Activated CD8-positive, alpha-beta T cell treated with anti-CD3 and anti-CD28 coated beads, Interleukin-2, amount 10 ng/mL, durations not matched to agents 7 days and 5 days (primary cell): ENCODE measurements around the gene TUBA3D. TPM values are rescaled to one million over a fixed set of nuclear protein-coding genes. Genes with fewer than 3 reads are reported as not detected.
"Not testable (repeated sequence)": the region's sequence is repeated elsewhere in the genome, so short reads cannot be mapped to it uniquely, and the experiment has no call there.

Experiments
- ATAC-seq: fragments of 150-1000 bp; cut with Tn5 transposase; one replicate; pipeline ENCODE4 v1.10.0; 2021; ENCODE audit warnings: moderate library complexity
- CTCF ChIA-PET: fragments of 350-600 bp; sonication (Branson Sonifier 250); formaldehyde crosslinking; loops from one replicate; lab custom pipeline; 2021; ENCODE audit warnings: antibody characterized with exemption; lab: Charles Lee
- POLR2A ChIA-PET: fragments of 350-600 bp; sonication (Branson Sonifier 250); formaldehyde crosslinking; loops from one replicate; lab custom pipeline; 2021; ENCODE audit warnings: antibody characterized with exemption; lab: Charles Lee
- DNase-seq: peaks from one replicate; pipeline ENCODE4 v3.0.0-alpha.2; 2020
- H3K27ac Mint-ChIP-seq: one replicate; pipeline ENCODE4 v1.8.0; 2021; ENCODE audit warnings: mild to moderate bottlenecking, mixed read lengths
- H3K27me3 Mint-ChIP-seq: one replicate; pipeline ENCODE4 v1.8.0; 2021; ENCODE audit warnings: low read depth, mixed read lengths
- H3K36me3 Mint-ChIP-seq: one replicate; pipeline ENCODE4 v1.8.0; 2021; ENCODE audit warnings: low read depth, mixed read lengths
- H3K4me1 Mint-ChIP-seq: one replicate; pipeline ENCODE4 v1.8.0; 2021; ENCODE audit warnings: low read depth, mixed read lengths
- H3K4me3 Mint-ChIP-seq: one replicate; pipeline ENCODE4 v1.8.0; 2021; ENCODE audit warnings: mild to moderate bottlenecking, mixed read lengths
- H3K9me3 Mint-ChIP-seq: one replicate; pipeline ENCODE4 v1.8.0; 2022; ENCODE audit warnings: mixed read lengths; ENCODE audit not compliant: insufficient read depth
- total RNA-seq, 2 experiments: library from RNA; stranded (reverse); gene quantifications; one replicate each; pipeline ENCODE4 v1.2.3, GENCODE V29; 2021

The TUBA3D gene
- total RNA-seq, 2 experiments from 2014 or later = not detected

- peak overlapping the region; percentile 49 for H3K4me3 Mint-ChIP-seq
- peaks cover 75% of the 10 kb centered on the region for H3K36me3 Mint-ChIP-seq
- not testable (repeated sequence) for H3K27me3 Mint-ChIP-seq, H3K9me3 Mint-ChIP-seq
- CTCF ChIA-PET = interaction anchor here (3.0 kb wide), 1 partner anchor 11 kb away, joined by 22 read pairs; the partner anchor contains the start of gene MZT2A
- POLR2A ChIA-PET = interaction anchor here (2.8 kb wide), 1 partner anchor 11 kb away, joined by 17 read pairs; the partner anchor contains the start of gene MZT2A
- H3K27ac Mint-ChIP-seq = peak overlapping the region; percentile 91
- peaks cover 40% of the 10 kb centered on the region for H3K4me1 Mint-ChIP-seq
- DNase-seq (peak; percentile 34), ATAC-seq (peak; percentile 91)
These were observed 28.3 kb downstream of the TUBA3D start for GRCh38 chr2:131504082-131504750.

GRCh38 chr2:131509615-131510014 is 33.7 kb downstream of the TUBA3D start:
- Mint-ChIP-seq H3K4me1 (peaks cover 32% of the 10 kb centered on the region), H3K27me3 (no peaks in the 10 kb centered on the region), H3K4me3 (no peak overlapping the region), H3K9me3 (no peaks in the 10 kb centered on the region), H3K36me3 (peaks cover 49% of the 10 kb centered on the region), H3K27ac (no peak overlapping the region)
- POLR2A ChIA-PET = no interaction called here
- DNase-seq = no peak
- ATAC-seq = no peak
- CTCF ChIA-PET = no interaction called here

GRCh38 chr2:131511291-131511968 is 35.5 kb downstream of the TUBA3D start:
- ATAC-seq, CTCF ChIA-PET, POLR2A ChIA-PET, H3K4me3 Mint-ChIP-seq, DNase-seq, H3K27ac Mint-ChIP-seq, H3K9me3 Mint-ChIP-seq, H3K27me3 Mint-ChIP-seq: not testable (repeated sequence)
- peaks cover 21% of the 10 kb centered on the region for H3K4me1 Mint-ChIP-seq
- H3K36me3 Mint-ChIP-seq = peaks cover 37% of the 10 kb centered on the region

- Mint-ChIP-seq H3K4me1 (peaks cover 21% of the 10 kb centered on the region), H3K36me3 (peaks cover 32% of the 10 kb centered on the region), H3K27ac (peak overlapping the region; percentile 55)
- H3K27me3 Mint-ChIP-seq, POLR2A ChIA-PET, H3K9me3 Mint-ChIP-seq, ATAC-seq, H3K4me3 Mint-ChIP-seq, DNase-seq, CTCF ChIA-PET: not testable (repeated sequence)
These were observed 36.3 kb downstream of the TUBA3D start for GRCh38 chr2:131511969-131512870.

GRCh38 chr2:131514408-131515166 is 38.7 kb downstream of the TUBA3D start:
- CTCF ChIA-PET, POLR2A ChIA-PET: not testable (repeated sequence)
- peaks cover 21% of the 10 kb centered on the region for H3K4me1 Mint-ChIP-seq

GRCh38 chr2:131515235-131515634 is 39.3 kb downstream of the TUBA3D start:
- DNase-seq, CTCF ChIA-PET, H3K27me3 Mint-ChIP-seq, ATAC-seq, H3K9me3 Mint-ChIP-seq, POLR2A ChIA-PET, H3K4me3 Mint-ChIP-seq: not testable (repeated sequence)
- Mint-ChIP-seq H3K4me1 (peaks cover 21% of the 10 kb centered on the region), H3K27ac (peak overlapping the region; percentile 76), H3K36me3 (peaks cover 26% of the 10 kb centered on the region)

More at GRCh38 chr2:131514408-131515166, 38.7 kb downstream of the TUBA3D start:
- DNase-seq, H3K4me3 Mint-ChIP-seq, H3K27me3 Mint-ChIP-seq, ATAC-seq, H3K9me3 Mint-ChIP-seq: not testable (repeated sequence)
- H3K36me3 Mint-ChIP-seq = peaks cover 29% of the 10 kb centered on the region
- peak overlapping the region; percentile 76 for H3K27ac Mint-ChIP-seq

- Mint-ChIP-seq H3K4me3 (no peak overlapping the region), H3K27me3 (no peaks in the 10 kb centered on the region), H3K36me3 (peaks cover 26% of the 10 kb centered on the region), H3K27ac (peak overlapping the region; percentile 43), H3K9me3 (no peaks in the 10 kb centered on the region), H3K4me1 (peaks cover 21% of the 10 kb centered on the region)
- POLR2A ChIA-PET = no interaction called here
- ATAC-seq (no peak), DNase-seq (no peak)
- CTCF ChIA-PET = no interaction called here
These were observed 40.1 kb downstream of the TUBA3D start for GRCh38 chr2:131516011-131516410.

- peaks cover 26% of the 10 kb centered on the region for H3K36me3 Mint-ChIP-seq
- not testable (repeated sequence) for ATAC-seq
These were observed 40.7 kb downstream of the TUBA3D start for GRCh38 chr2:131516621-131517020.

GRCh38 chr2:131517106-131517831 is 41.4 kb downstream of the TUBA3D start:
- Mint-ChIP-seq H3K27ac (no peak overlapping the region), H3K27me3 (no peaks in the 10 kb centered on the region), H3K4me3 (no peak overlapping the region), H3K9me3 (no peaks in the 10 kb centered on the region), H3K36me3 (peaks cover 25% of the 10 kb centered on the region), H3K4me1 (peaks cover 19% of the 10 kb centered on the region)
- POLR2A ChIA-PET = no interaction called here
- CTCF ChIA-PET = interaction anchor here (0.7 kb wide), 1 partner anchor 24 kb away, joined by 3 read pairs; no protein-coding TSS in a partner anchor
- no peak for ATAC-seq
- DNase-seq = no peak

More at GRCh38 chr2:131516621-131517020, 40.7 kb downstream of the TUBA3D start:
- H3K4me3 Mint-ChIP-seq, POLR2A ChIA-PET, H3K9me3 Mint-ChIP-seq, H3K27me3 Mint-ChIP-seq, H3K27ac Mint-ChIP-seq: not testable (repeated sequence)
- CTCF ChIA-PET = interaction anchor here (0.7 kb wide), 1 partner anchor 23 kb away, joined by 3 read pairs; no protein-coding TSS in a partner anchor
- DNase-seq = peak; percentile 36
- H3K4me1 Mint-ChIP-seq = peaks cover 21% of the 10 kb centered on the region

GRCh38 chr2:131517856-131518255 is 41.9 kb downstream of the TUBA3D start:
- ATAC-seq, H3K27me3 Mint-ChIP-seq, POLR2A ChIA-PET, H3K9me3 Mint-ChIP-seq, H3K27ac Mint-ChIP-seq, DNase-seq, H3K4me3 Mint-ChIP-seq, CTCF ChIA-PET: not testable (repeated sequence)
- Mint-ChIP-seq H3K4me1 (peaks cover 13% of the 10 kb centered on the region), H3K36me3 (peaks cover 24% of the 10 kb centered on the region)
